HCT116 (cell line): ENCODE measurements around the gene PCIF1. TPM values are rescaled to one million over a fixed set of nuclear protein-coding genes. Genes with fewer than 3 reads are reported as not detected.
A peak's percentile ranks its signal among the peaks of the same experiment; 100 is the strongest.

Experiments
- ATAC-seq: fragments of 200-7000 bp; cut with Tn5 transposase; 2 replicates; pipeline ENCODE4 v1.9.1; 2020; ENCODE audit warnings: mild to moderate bottlenecking, moderate library complexity
- BruUV-seq: library from RNA; stranded (reverse); fragments of 400-500 nt; replicated peaks from 2 replicates; lab custom pipeline; 2021; lab: Mats Ljungman, UMichigan
- CTCF ChIA-PET: fragments of 300-600 bp; sonication (Branson Sonifier 250); formaldehyde crosslinking; loops from one replicate; lab custom pipeline; 2021; ENCODE audit warnings: antibody characterized with exemption; lab: Charles Lee
- POLR2A ChIA-PET: fragments of 300-600, 350-600 bp; sonication (Branson Sonifier 250); formaldehyde crosslinking; loops from one replicate; lab custom pipeline; 2021; ENCODE audit warnings: antibody characterized with exemption; lab: Charles Lee
- RAD21 ChIA-PET, 2 experiments: fragments of 300-600 bp; sonication (Branson Sonifier 250); formaldehyde crosslinking; loops; one replicate each; lab custom pipeline; 2023; ENCODE audit warnings: low total read pairs in 2 of 2; ENCODE audit not compliant: uncharacterized antibody in 2 of 2, unreplicated experiment in 2 of 2, low non-redundant PET in 1 of 2; lab: Charles Lee
- DNase-seq: peaks from one replicate; pipeline ENCODE4 v3.0.0-alpha.2; 2010; ENCODE audit warnings: low read depth, low spot score
- H2AFZ ChIP-seq: fragments of 200-600 bp; shearing (Covaris generic), sonication (generic); 2 replicates; pipeline ENCODE4 v1.6.1; 2017; ENCODE audit warnings: low read depth, mixed run types, mixed read lengths, antibody characterized with exemption, low read length; ENCODE audit not compliant: poor library complexity, severe bottlenecking
- H3K27ac ChIP-seq: 2 replicates; pipeline ENCODE4 v1.5.1; 2012; ENCODE audit warnings: low read depth, low read length
- H3K27me3 ChIP-seq: fragments of 200-600 bp; sonication (generic); 2 replicates; pipeline ENCODE4 v1.6.1; 2016; ENCODE audit warnings: mixed run types, low read length, mixed read lengths; ENCODE audit not compliant: insufficient read depth
- H3K36me3 ChIP-seq, 2 experiments: fragments of 200-500 bp in 1 of 2; fragments of 200-600 bp in 1 of 2; sonication (Bioruptor generic) in 1 of 2; sonication (generic) in 1 of 2; 2 replicates each; pipeline versions ENCODE4 v1.5.1 to v1.6.1; 2014 to 2016; ENCODE audit warnings: low read length in 2 of 2, inconsistent platforms in 1 of 2, mixed read lengths in 1 of 2, mixed run types in 1 of 2; ENCODE audit not compliant: insufficient read depth in 2 of 2, control insufficient read depth in 1 of 2
- H3K4me1 ChIP-seq, 2 experiments: fragments of 200-600 bp in 1 of 2; sonication (generic) in 1 of 2; 2 replicates each; pipeline versions ENCODE4 v1.5.1 to v1.6.1; 2012 to 2017; ENCODE audit warnings: low read length in 2 of 2, inconsistent platforms in 1 of 2, mild to moderate bottlenecking in 1 of 2, mixed read lengths in 1 of 2, mixed run types in 1 of 2, moderate library complexity in 1 of 2; ENCODE audit not compliant: insufficient read depth in 2 of 2, control insufficient read depth in 1 of 2
- H3K4me2 ChIP-seq: fragments of 200-600 bp; sonication (generic); 2 replicates; pipeline ENCODE4 v1.6.1; 2017; ENCODE audit warnings: mixed run types, low read length, mixed read lengths
- H3K4me3 ChIP-seq, 2 experiments: fragments of 200-600 bp in 1 of 2; sonication (generic) in 1 of 2; replicated peaks in 1 of 2; 2 replicates each; pipeline ENCODE4 v1.5.1; 2011 to 2016; ENCODE audit warnings: low read length in 2 of 2, control low read depth in 1 of 2, low read depth in 1 of 2, mild to moderate bottlenecking in 1 of 2, mixed read lengths in 1 of 2, mixed run types in 1 of 2
- H3K79me2 ChIP-seq: fragments of 200-600 bp; sonication (generic); 2 replicates; pipeline ENCODE4 v1.6.1; 2017; ENCODE audit warnings: mild to moderate bottlenecking, mixed run types, low read length, moderate library complexity, mixed read lengths; ENCODE audit not compliant: insufficient read depth
- H3K9ac ChIP-seq: fragments of 200-600 bp; sonication (generic); 2 replicates; pipeline ENCODE4 v1.6.1; 2016; ENCODE audit warnings: low read length, mixed read lengths
- H3K9me2 ChIP-seq: fragments of 200-600 bp; sonication (generic), shearing (Covaris generic); 2 replicates; pipeline ENCODE4 v1.6.1; 2017; ENCODE audit warnings: mixed run types, mild to moderate bottlenecking, moderate library complexity; ENCODE audit not compliant: insufficient read depth
- H3K9me3 ChIP-seq, 2 experiments: fragments of 200-500 bp in 1 of 2; fragments of 200-600 bp in 1 of 2; sonication (Bioruptor generic) in 1 of 2; sonication (generic) in 1 of 2; 2 replicates each; pipeline ENCODE4 v1.6.1; 2014 to 2017; ENCODE audit warnings: low read length in 2 of 2, mixed read lengths in 2 of 2, inconsistent platforms in 1 of 2, low read depth in 1 of 2, mild to moderate bottlenecking in 1 of 2, mixed run types in 1 of 2, moderate library complexity in 1 of 2; ENCODE audit not compliant: control insufficient read depth in 1 of 2, insufficient read depth in 1 of 2
- H4K20me1 ChIP-seq: fragments of 200-600 bp; sonication (generic), shearing (Covaris generic); 2 replicates; pipeline ENCODE4 v1.6.1; 2017; ENCODE audit warnings: mixed run types, mild to moderate bottlenecking, moderate library complexity; ENCODE audit not compliant: insufficient read depth
- CEBPB ChIP-seq: IDR thresholded peaks from 2 replicates; pipeline ENCODE4 v1.6.1; 2012; ENCODE audit warnings: low read depth
- ELF1 ChIP-seq: IDR thresholded peaks from 2 replicates; pipeline ENCODE4 v1.6.1; 2012; ENCODE audit warnings: low read depth, borderline replicate concordance
- EZH2 ChIP-seq: fragments of 200-600 bp; sonication (generic); IDR thresholded peaks from 2 replicates; pipeline ENCODE4 v1.6.1; 2017; ENCODE audit warnings: antibody characterized with exemption, mixed run types
- EZH2phosphoT487 ChIP-seq: fragments of 200-600 bp; IDR thresholded peaks from 2 replicates; pipeline ENCODE4 v1.6.1; 2018; ENCODE audit warnings: antibody characterized with exemption, borderline replicate concordance
- POLR2A ChIP-seq: IDR thresholded peaks from 2 replicates; pipeline ENCODE4 v1.7.0; 2011; ENCODE audit warnings: borderline replicate concordance; ENCODE audit not compliant: insufficient read depth, insufficient read length; ENCODE audit errors: extremely low read depth
- POLR2AphosphoS5 ChIP-seq: IDR thresholded peaks from 2 replicates; pipeline ENCODE4 v1.6.1; 2011; ENCODE audit warnings: mild to moderate bottlenecking, low read depth, low read length, moderate library complexity
- RAD21 ChIP-seq: IDR thresholded peaks from 2 replicates; pipeline ENCODE4 v1.6.1; 2012; ENCODE audit warnings: low read depth, mild to moderate bottlenecking
- SP1 ChIP-seq: IDR thresholded peaks from 2 replicates; pipeline ENCODE4 v1.6.1; 2012; ENCODE audit warnings: low read depth
- SRF ChIP-seq: IDR thresholded peaks from 2 replicates; pipeline ENCODE4 v1.6.1; 2012; ENCODE audit warnings: low read depth
- TCF7L2 ChIP-seq: IDR thresholded peaks from 2 replicates; pipeline ENCODE4 v1.7.0; 2011; ENCODE audit warnings: borderline replicate concordance, inconsistent platforms; ENCODE audit not compliant: insufficient read depth, insufficient read length; ENCODE audit errors: extremely low read depth
- YY1 ChIP-seq: IDR thresholded peaks from 2 replicates; pipeline ENCODE4 v1.6.1; 2011; ENCODE audit warnings: low read length, low read depth, moderate library complexity, mild to moderate bottlenecking; ENCODE audit not compliant: insufficient replicate concordance; ENCODE audit errors: extremely low read depth
- ZFX ChIP-seq: fragments of 450-650 bp; IDR thresholded peaks from 2 replicates; pipeline ENCODE4 v1.6.1; 2017
- intact Hi-C: fragments of 100-400 bp; cut with micrococcal nuclease; formaldehyde crosslinking; loops from 2 replicates; pipeline ENCODE4 v1.10.0; 2022
- total RNA-seq: library from RNA; stranded (reverse); gene quantifications from one replicate; pipeline ENCODE4 v1.2.1, GENCODE V29; 2021; ENCODE audit not compliant: unreplicated experiment
- TF ChIP-seq, protein P1 (sequence below): IDR thresholded peaks from 2 replicates; pipeline ENCODE4 v1.6.1; 2011; ENCODE audit warnings: mild to moderate bottlenecking, low read length, moderate library complexity; ENCODE audit not compliant: insufficient replicate concordance; ENCODE audit errors: extremely low read depth
- TF ChIP-seq, protein P2 (sequence below): IDR thresholded peaks from 2 replicates; pipeline ENCODE4 v1.6.1; 2012; ENCODE audit warnings: low read depth
- TF ChIP-seq, protein P3 (sequence below), 3 experiments: fragments of 200-600 bp in 1 of 3; sonication (generic) in 1 of 3; IDR thresholded peaks in 2 of 3; conservative IDR thresholded peaks in 1 of 3; 2 replicates each; pipeline ENCODE4 v1.5.1; 2012 to 2017; ENCODE audit warnings: low read depth in 2 of 3, low read length in 2 of 3, antibody characterized with exemption in 1 of 3, borderline replicate concordance in 1 of 3, control low read depth in 1 of 3, mild to moderate bottlenecking in 1 of 3, mixed read lengths in 1 of 3, mixed run types in 1 of 3, moderate library complexity in 1 of 3; ENCODE audit not compliant: insufficient read depth in 1 of 3

PCIF1 gene
- total RNA-seq, 1 experiment from 2014 or later = 31.8 TPM

DNA sequence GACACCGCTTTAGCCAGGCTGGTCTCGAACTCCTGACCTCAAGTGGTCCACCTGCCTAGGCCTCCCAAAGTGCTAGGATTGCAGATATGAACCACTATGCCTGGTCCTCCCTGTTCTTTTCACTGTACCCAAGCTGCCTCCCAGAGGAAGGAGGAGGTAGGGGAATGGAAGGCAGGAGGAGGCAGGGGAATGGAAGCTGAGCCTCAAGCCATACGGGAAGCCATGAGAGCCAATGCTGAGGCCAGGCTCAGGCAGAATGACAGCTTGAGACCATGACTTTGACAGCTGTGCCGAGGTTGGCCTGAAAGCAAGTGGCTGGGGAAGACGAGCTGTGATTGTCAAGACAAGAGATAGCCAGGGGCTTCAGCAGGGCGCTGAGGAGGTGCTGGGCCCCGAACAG lies 51.1 kb downstream of the PCIF1 start:
- Histone ChIP-seq H3K4me2 (no peak overlapping the region), H3K4me1 (peaks cover 0 to 6% of the 10 kb centered on the region in 2 experiments; a peak in 1 of 4 replicates), H3K9ac (no peak overlapping the region), H4K20me1 (no peaks in the 10 kb centered on the region), H2AFZ (no peak overlapping the region), H3K27me3 (no peaks in the 10 kb centered on the region), H3K9me3 (no peaks in the 10 kb centered on the region), H3K79me2 (no peaks in the 10 kb centered on the region), H3K9me2 (no peaks in the 10 kb centered on the region), H3K4me3 (no peak overlapping the region), H3K36me3 (no peaks in the 10 kb centered on the region), H3K27ac (no peak overlapping the region)
- POLR2A ChIA-PET = no interaction called here
- no TSS peak for BruUV-seq
- no peak for TF ChIP-seq SP1
- TF ChIP-seq RAD21 = peak; percentile 49; the same call in 1 of the 2 replicates
- no peak for TF ChIP-seq POLR2AphosphoS5
- no peak for TF ChIP-seq SRF
- TF ChIP-seq CEBPB = no peak
- TF ChIP-seq ZFX = no peak
- no peak for TF ChIP-seq TCF7L2
- TF ChIP-seq, protein P1, sequence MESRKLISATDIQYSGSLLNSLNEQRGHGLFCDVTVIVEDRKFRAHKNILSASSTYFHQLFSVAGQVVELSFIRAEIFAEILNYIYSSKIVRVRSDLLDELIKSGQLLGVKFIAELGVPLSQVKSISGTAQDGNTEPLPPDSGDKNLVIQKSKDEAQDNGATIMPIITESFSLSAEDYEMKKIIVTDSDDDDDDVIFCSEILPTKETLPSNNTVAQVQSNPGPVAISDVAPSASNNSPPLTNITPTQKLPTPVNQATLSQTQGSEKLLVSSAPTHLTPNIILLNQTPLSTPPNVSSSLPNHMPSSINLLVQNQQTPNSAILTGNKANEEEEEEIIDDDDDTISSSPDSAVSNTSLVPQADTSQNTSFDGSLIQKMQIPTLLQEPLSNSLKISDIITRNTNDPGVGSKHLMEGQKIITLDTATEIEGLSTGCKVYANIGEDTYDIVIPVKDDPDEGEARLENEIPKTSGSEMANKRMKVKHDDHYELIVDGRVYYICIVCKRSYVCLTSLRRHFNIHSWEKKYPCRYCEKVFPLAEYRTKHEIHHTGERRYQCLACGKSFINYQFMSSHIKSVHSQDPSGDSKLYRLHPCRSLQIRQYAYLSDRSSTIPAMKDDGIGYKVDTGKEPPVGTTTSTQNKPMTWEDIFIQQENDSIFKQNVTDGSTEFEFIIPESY = no peak
- TF ChIP-seq EZH2phosphoT487 = no peak
- TF ChIP-seq YY1 = no peak
- TF ChIP-seq EZH2 = no peak
- TF ChIP-seq, protein P2, sequence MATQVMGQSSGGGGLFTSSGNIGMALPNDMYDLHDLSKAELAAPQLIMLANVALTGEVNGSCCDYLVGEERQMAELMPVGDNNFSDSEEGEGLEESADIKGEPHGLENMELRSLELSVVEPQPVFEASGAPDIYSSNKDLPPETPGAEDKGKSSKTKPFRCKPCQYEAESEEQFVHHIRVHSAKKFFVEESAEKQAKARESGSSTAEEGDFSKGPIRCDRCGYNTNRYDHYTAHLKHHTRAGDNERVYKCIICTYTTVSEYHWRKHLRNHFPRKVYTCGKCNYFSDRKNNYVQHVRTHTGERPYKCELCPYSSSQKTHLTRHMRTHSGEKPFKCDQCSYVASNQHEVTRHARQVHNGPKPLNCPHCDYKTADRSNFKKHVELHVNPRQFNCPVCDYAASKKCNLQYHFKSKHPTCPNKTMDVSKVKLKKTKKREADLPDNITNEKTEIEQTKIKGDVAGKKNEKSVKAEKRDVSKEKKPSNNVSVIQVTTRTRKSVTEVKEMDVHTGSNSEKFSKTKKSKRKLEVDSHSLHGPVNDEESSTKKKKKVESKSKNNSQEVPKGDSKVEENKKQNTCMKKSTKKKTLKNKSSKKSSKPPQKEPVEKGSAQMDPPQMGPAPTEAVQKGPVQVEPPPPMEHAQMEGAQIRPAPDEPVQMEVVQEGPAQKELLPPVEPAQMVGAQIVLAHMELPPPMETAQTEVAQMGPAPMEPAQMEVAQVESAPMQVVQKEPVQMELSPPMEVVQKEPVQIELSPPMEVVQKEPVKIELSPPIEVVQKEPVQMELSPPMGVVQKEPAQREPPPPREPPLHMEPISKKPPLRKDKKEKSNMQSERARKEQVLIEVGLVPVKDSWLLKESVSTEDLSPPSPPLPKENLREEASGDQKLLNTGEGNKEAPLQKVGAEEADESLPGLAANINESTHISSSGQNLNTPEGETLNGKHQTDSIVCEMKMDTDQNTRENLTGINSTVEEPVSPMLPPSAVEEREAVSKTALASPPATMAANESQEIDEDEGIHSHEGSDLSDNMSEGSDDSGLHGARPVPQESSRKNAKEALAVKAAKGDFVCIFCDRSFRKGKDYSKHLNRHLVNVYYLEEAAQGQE = no peak
- TF ChIP-seq ELF1 = no peak
- TF ChIP-seq POLR2A = no peak
- TF ChIP-seq, protein P3, sequence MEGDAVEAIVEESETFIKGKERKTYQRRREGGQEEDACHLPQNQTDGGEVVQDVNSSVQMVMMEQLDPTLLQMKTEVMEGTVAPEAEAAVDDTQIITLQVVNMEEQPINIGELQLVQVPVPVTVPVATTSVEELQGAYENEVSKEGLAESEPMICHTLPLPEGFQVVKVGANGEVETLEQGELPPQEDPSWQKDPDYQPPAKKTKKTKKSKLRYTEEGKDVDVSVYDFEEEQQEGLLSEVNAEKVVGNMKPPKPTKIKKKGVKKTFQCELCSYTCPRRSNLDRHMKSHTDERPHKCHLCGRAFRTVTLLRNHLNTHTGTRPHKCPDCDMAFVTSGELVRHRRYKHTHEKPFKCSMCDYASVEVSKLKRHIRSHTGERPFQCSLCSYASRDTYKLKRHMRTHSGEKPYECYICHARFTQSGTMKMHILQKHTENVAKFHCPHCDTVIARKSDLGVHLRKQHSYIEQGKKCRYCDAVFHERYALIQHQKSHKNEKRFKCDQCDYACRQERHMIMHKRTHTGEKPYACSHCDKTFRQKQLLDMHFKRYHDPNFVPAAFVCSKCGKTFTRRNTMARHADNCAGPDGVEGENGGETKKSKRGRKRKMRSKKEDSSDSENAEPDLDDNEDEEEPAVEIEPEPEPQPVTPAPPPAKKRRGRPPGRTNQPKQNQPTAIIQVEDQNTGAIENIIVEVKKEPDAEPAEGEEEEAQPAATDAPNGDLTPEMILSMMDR (IDR thresholded peaks at IDR 0.05 in 2 of 3, conservative IDR thresholded peaks at IDR 0.05 in 1 of 3; ENCODE audit: borderline replicate concordance in 1 of 3, insufficient read depth in 1 of 3, low read depth in 2 of 3, low read length in 2 of 3) = peak in 2 of 3 experiments; percentile 18 to 25; a peak in 2 of 6 replicates
- CTCF ChIA-PET = interaction anchor here (0.9 to 5.4 kb wide), 2 partner anchors 14 to 446 kb away, joined by 3 to 46 read pairs; partner anchors contain the start of genes WFDC6 and ZNF335
- RAD21 ChIA-PET = no interaction called here
- ATAC-seq (no peak), DNase-seq (no peak)
- intact Hi-C loops = no loop called here
